ACC112 (cell line): ENCODE data around the gene WDR55.
"Not testable (repeated sequence)": the region's sequence is repeated elsewhere in the genome, so short reads cannot be mapped to it uniquely, and the experiment has no call there.

ENCODE experiments used
- H2AFZ ChIP-seq: fragments of 200-600 bp; sonication (generic); one replicate; pipeline ENCODE4 v1.6.0; 2017; ENCODE audit warnings: antibody characterized with exemption, low read length; ENCODE audit not compliant: unreplicated experiment
- H3K27ac ChIP-seq: fragments of 200-600 bp; sonication (generic); 2 replicates; pipeline ENCODE4 v1.5.1; 2014; ENCODE audit warnings: low read depth, mild to moderate bottlenecking, antibody characterized with exemption, low read length, moderate library complexity
- H3K27me3 ChIP-seq: fragments of 200-600 bp; sonication (generic); 2 replicates; pipeline ENCODE4 v1.6.1; 2014; ENCODE audit warnings: mild to moderate bottlenecking, antibody characterized with exemption, low read length, moderate library complexity, mixed read lengths; ENCODE audit not compliant: insufficient read depth
- H3K36me3 ChIP-seq: fragments of 200-600 bp; sonication (generic); 2 replicates; pipeline ENCODE4 v1.6.1; 2016; ENCODE audit warnings: mild to moderate bottlenecking, antibody characterized with exemption, low read length, moderate library complexity, mixed read lengths; ENCODE audit not compliant: insufficient read depth
- H3K4me1 ChIP-seq: fragments of 200-600 bp; sonication (generic); one replicate; pipeline ENCODE4 v1.6.1; 2016; ENCODE audit warnings: low read length, mixed read lengths; ENCODE audit not compliant: insufficient read depth, unreplicated experiment, control insufficient read depth
- H3K4me3 ChIP-seq: fragments of 200-600 bp; sonication (generic); 2 replicates; pipeline ENCODE4 v1.5.1; 2014; ENCODE audit warnings: mild to moderate bottlenecking, low read depth, low read length
- H3K79me2 ChIP-seq: fragments of 200-600 bp; sonication (generic); one replicate; pipeline ENCODE4 v1.6.0; 2016; ENCODE audit warnings: low read length; ENCODE audit not compliant: control insufficient read depth, unreplicated experiment, insufficient read depth

The WDR55 gene

GRCh38 chr5:140664359-140665119 is at the start of gene WDR55:
Gene WDR55, plus strand, starts transcription at chr5:140664904. Its CDS starts 9 bp downstream, at chr5:140664913.
- Histone ChIP-seq H3K79me2 (peaks cover 37% of the 10 kb centered on the region), H3K27me3 (no peaks in the 10 kb centered on the region), H3K27ac (peak within 1 kb of the TSS; percentile 85), H3K4me3 (peak within 1 kb of the TSS; percentile 92), H3K4me1 (peaks cover 14% of the 10 kb centered on the region), H3K36me3 (peaks cover 30% of the 10 kb centered on the region), H2AFZ (peak within 1 kb of the TSS; percentile 96)

GRCh38 chr5:140622301-140622700 is 42.4 kb upstream of the WDR55 start:
- Histone ChIP-seq H2AFZ (no peak overlapping the region), H3K4me1 (no peaks in the 10 kb centered on the region), H3K4me3 (no peak overlapping the region), H3K27ac (no peak overlapping the region), H3K36me3 (no peaks in the 10 kb centered on the region), H3K27me3 (0 out of 2 replicates have a peak, but pooled peaks cover 4% of the 10 kb centered on the region), H3K79me2 (no peaks in the 10 kb centered on the region)

DNA sequence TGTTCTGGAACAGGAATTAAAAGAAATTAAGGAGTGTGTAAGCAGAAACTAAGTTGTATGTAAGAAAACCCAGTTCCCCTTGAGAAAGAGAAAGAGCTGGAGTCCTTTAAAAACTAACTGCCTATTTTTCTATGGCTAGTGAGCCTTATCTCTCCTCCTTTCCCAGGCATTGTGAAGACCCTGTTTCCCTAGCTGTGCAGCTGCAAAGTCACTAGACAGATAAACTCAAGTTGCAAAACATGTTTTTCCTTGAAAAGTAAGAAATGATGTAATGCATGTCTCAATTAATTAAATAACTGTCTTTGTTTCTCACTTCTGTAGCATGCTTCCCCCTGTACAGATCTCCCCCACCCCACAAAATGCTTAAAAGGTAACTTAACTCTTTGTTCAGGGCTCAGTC is 41.6 kb upstream of the WDR55 start:
- H3K36me3 ChIP-seq, H3K27me3 ChIP-seq, H3K79me2 ChIP-seq, H3K4me1 ChIP-seq, H2AFZ ChIP-seq, H3K4me3 ChIP-seq, H3K27ac ChIP-seq: not testable (repeated sequence)

GRCh38 chr5:140624886-140625285 is 39.8 kb upstream of the WDR55 start:
- H3K36me3 ChIP-seq, H3K27me3 ChIP-seq, H3K4me1 ChIP-seq, H3K4me3 ChIP-seq, H2AFZ ChIP-seq, H3K79me2 ChIP-seq, H3K27ac ChIP-seq: not testable (repeated sequence)

DNA sequence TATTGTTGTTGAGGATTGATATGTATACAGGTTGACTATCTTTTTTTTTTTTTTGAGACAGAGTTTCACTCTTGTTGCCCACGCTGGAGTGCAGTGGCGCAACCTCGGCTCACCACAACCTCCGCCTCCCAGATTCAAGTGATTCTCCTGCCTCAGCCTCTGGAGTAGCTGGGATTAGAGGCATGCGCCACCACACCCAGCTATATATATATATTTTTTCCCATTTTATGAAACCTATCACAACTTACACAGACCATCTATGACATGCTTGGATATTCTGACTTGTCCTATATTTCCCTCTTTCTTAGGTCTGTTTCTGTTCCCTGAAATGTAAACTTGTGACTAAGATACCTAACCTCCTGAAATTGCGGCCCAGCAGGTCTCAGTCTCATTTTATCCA is 36.7 kb upstream of the WDR55 start:
- 0 out of 2 replicates have a peak, but pooled peaks cover 6% of the 10 kb centered on the region for H3K27me3 ChIP-seq
- H3K79me2 ChIP-seq = no peaks in the 10 kb centered on the region
- no peak overlapping the region for H3K4me3 ChIP-seq
- H3K36me3 ChIP-seq = no peaks in the 10 kb centered on the region
- no peak overlapping the region for H2AFZ ChIP-seq
- H3K27ac ChIP-seq = no peak overlapping the region
- peaks cover 8% of the 10 kb centered on the region for H3K4me1 ChIP-seq

DNA sequence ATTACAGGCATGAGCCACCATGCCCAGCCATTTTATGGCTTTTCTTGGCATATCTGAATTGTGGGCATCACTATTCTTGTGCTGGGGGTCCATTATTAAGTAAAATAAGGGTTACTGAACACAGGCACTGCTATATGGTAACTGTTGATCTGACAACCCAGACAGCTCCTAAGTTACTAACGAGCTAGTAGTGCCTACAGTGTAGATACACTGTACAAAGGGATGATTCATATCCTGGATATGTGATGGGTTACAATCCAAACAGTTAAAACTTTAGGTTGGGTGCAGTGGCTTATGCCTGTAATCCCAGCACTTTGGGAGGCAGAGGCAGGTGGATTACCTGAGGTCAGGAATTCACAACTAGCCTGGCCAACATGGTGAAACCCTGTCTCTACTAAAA is 36.0 kb upstream of the WDR55 start:
- Histone ChIP-seq H3K79me2 (no peaks in the 10 kb centered on the region), H3K27me3 (0 out of 2 replicates have a peak, but pooled peaks cover 6% of the 10 kb centered on the region), H3K27ac (no peak overlapping the region), H3K4me1 (peaks cover 14% of the 10 kb centered on the region), H3K4me3 (no peak overlapping the region), H3K36me3 (no peaks in the 10 kb centered on the region), H2AFZ (no peak overlapping the region)

DNA sequence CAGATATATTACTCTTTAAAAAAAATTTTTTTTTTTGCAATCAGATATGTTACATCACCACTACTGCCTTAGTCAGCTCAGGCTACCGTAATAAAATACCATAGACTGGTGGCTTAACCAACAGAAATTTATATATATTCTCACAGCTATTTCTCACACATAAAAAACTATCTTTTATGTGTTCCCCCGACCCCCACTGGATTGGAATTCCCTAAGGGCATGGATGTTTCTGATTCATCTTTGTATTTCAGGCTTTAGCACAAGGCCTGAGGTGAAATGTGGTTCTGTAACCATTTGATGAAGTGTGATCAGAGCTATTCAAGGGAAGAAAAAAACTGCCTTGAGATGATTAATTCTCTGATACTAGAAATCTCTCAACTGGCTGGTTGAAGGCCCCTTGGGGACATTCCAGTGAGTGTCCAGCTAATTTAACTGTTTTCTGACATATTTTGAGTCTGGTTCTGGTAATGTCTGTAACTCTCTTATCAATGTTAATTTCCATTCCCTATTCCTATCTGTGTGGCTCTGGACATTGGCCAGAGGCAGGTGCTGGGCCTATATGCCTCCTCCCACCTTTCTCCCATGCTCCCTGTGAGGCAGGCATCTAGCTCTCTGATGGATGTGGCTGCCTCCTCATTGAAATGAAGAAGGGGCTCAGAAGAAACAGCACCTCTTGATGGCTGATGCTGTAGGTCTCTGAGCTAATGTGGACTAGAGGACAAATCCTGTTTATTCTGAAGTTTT is 34.2 kb upstream of the WDR55 start:
- H3K4me3 ChIP-seq = no peak overlapping the region
- H3K27ac ChIP-seq = peak overlapping the region; percentile 1; the same call in 1 of the 2 replicates
- H3K4me1 ChIP-seq = peaks cover 14% of the 10 kb centered on the region
- 0 out of 2 replicates have a peak, but pooled peaks cover 6% of the 10 kb centered on the region for H3K27me3 ChIP-seq
- H2AFZ ChIP-seq = no peak overlapping the region
- no peaks in the 10 kb centered on the region for H3K36me3 ChIP-seq
- no peaks in the 10 kb centered on the region for H3K79me2 ChIP-seq

DNA sequence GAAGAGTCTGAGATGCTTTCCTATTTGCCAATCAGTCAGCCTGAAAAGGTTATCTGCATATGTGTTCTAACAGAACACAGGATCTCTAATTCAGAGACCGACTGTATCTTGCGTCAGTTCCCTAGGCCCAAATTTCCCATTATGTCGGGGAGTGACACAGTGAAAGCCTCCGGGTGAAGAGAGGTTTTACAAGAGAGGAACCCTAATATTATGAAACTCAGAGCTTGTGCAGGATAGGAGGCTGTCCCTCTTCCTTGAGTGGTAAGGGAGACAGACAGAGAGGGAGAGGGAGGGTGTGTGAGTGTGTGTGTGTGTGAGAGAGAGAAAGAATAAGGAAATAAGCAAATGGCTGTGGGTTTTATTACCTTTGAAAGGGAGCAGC is 33.7 kb upstream of the WDR55 start:
- Histone ChIP-seq H2AFZ (no peak overlapping the region), H3K4me1 (peaks cover 14% of the 10 kb centered on the region), H3K36me3 (no peaks in the 10 kb centered on the region), H3K27me3 (0 out of 2 replicates have a peak, but pooled peaks cover 6% of the 10 kb centered on the region), H3K79me2 (no peaks in the 10 kb centered on the region), H3K4me3 (no peak overlapping the region), H3K27ac (no peak overlapping the region)

GRCh38 chr5:140631831-140632365 is 32.8 kb upstream of the WDR55 start:
- H3K36me3 ChIP-seq = no peaks in the 10 kb centered on the region
- H3K27ac ChIP-seq = no peak overlapping the region
- 0 out of 2 replicates have a peak, but pooled peaks cover 6% of the 10 kb centered on the region for H3K27me3 ChIP-seq
- peaks cover 14% of the 10 kb centered on the region for H3K4me1 ChIP-seq
- peak overlapping the region; percentile 76 for H3K4me3 ChIP-seq
- no peaks in the 10 kb centered on the region for H3K79me2 ChIP-seq
- no peak overlapping the region for H2AFZ ChIP-seq

DNA sequence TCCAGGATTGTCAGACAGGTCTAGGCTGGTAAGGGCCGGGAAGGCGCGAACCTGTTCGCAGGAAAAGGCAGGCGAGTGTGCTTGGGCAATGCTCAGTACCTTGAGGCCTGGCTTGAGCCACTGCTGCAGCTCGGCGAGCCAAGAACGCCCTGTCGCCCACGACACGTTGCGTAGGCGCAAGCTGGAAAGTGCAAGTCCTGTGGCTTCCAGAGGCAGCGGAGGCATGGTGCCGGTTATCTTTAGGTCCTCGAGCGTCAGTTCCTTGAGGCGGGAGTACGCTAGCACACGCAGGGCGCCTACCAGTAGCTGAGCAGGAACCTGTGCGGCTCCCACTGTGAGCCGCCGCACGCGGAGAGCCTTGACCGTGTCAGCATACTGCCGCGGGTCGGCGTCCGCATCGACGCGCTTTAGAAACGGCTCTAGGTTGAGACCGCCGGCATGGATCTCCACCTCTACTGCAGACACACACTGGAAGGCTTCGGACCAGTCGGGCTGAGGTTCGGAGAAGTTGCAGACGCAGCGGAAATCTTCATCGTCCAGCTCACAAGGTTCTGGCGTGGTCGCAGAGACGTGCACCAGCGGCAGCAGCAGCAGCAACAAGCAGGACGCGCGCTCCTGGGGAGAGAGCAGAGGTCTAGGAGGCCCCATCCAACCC is 32.2 kb upstream of the WDR55 start:
- Histone ChIP-seq H3K4me1 (peaks cover 14% of the 10 kb centered on the region), H3K4me3 (peak overlapping the region; percentile 76), H3K27me3 (0 out of 2 replicates have a peak, but pooled peaks cover 6% of the 10 kb centered on the region), H2AFZ (peak overlapping the region; percentile 96), H3K79me2 (no peaks in the 10 kb centered on the region), H3K27ac (no peak overlapping the region), H3K36me3 (no peaks in the 10 kb centered on the region)
